ENCODE data around the gene KCND2. TPM values are rescaled to one million over a fixed set of nuclear protein-coding genes. Genes with fewer than 3 reads are reported as not detected.

Gene KCND2
- polyA plus RNA-seq, 3 donors: 1.2 to 2.8 (median 2.6) TPM

DNA sequence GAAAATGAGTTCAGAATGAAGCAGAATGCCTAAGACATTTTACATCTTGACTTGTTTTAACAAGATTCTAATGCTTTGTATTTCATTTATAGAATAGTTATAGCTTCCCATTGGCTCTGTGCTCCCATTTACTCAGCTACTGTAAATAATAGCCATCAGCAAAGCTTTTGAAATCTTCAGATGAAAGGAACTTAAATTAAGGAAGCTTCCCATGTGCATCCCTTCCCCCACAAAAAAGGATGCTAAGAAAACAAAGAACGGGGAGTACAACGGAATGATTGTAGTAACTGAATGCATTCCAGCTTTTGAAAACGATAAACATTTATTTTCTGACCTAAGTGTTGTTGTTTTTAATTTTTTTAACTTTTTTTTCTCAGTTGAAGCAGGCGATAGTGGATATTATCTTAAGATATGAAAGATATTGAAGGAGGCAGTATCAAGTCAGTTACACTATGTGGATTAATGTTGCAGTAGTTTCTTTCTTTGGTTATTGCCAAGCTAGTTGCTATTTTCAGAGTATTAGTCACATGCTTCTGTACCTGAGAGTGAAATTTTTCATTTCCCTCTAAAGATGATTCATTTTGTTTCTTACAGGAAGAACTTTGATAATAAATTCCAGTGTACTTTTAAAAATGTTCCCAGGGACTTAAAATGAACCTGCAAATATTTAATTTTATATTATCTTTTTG is 129.2 kb downstream of the KCND2 start:
- no peak for DNase-seq (ENCODE audit: extremely low read depth in 1 of 11, low read depth in 9 of 11, low spot score in 4 of 11)

DNA sequence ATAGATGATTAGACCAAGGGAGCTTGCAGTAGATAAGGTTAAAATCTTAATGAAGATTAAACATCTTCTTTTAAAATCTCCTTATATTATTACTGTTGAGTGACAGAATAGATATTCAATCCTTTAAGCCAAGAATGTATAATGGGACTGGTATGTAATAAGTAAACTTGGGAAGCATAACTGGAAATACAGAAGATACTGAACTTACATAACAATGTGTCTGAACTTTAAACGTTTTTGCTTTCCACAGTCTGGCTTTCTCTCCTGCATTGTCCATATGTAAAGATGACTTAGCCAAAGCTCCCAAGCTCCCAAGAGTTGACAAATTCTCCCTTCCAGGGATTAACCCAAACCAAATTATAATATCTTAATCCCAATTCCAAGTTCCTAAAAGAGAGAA is 129.8 kb downstream of the KCND2 start:
- DNase-seq (ENCODE audit: extremely low read depth in 1 of 11, low read depth in 9 of 11, low spot score in 4 of 11): no peak

GRCh38 chr7:120404042-120404441 is 131.1 kb downstream of the KCND2 start:
- DNase-seq (ENCODE audit: extremely low read depth in 1 of 11, low read depth in 9 of 11, low spot score in 4 of 11): no peak

- no peak for DNase-seq (ENCODE audit: extremely low read depth in 1 of 11, low read depth in 9 of 11, low spot score in 4 of 11)
These were observed 132.7 kb downstream of the KCND2 start for GRCh38 chr7:120405652-120406051.

GRCh38 chr7:120407010-120407409 is 134.0 kb downstream of the KCND2 start:
- DNase-seq (ENCODE audit: extremely low read depth in 1 of 11, low read depth in 9 of 11, low spot score in 4 of 11): no peak

DNA sequence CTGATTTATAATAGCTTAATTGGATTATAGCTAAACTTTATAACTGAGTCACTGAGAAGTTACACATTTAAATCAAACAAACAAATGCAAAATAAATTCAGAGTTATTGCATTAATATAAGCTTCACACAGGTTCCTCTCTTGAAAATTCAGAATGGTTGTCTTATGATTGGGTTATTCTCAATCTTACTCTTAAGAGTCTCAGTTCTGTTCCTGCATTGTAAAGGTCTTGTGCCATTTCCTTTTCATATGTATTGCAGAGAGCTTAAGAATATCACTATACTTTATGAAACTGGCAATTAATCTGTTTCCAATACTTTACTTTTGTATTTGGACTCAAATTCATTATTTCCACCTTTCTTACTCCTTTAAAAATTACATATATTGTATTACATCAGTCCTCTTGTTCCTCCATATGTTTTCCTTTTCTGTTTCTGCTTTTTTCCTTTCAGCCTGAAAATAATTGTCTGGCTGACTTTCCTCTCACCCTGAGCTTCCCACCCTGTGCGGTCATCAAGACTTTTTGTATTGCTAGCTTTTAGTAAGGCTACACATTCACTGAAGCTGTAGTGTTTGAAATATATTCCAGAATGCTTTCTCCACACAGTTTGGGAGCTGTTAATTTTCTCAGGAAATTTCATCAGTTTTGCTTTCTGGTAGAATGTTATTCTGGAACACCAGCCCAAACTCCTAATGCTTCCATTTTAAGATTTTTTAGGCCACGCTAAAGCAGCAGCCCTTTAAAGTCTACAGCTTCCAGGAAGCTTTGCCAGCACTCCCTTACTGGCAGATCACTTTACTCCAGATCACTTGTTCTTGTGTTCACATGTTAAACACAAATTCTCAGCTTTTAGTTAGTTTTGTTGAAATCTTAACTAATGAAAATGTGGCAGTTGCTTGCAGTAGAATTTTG is 139.4 kb downstream of the KCND2 start:
- no peak for DNase-seq (ENCODE audit: extremely low read depth in 1 of 11, low read depth in 9 of 11, low spot score in 4 of 11)

- no peak for DNase-seq (ENCODE audit: extremely low read depth in 1 of 11, low read depth in 9 of 11, low spot score in 4 of 11)
These were observed 140.2 kb downstream of the KCND2 start for GRCh38 chr7:120413164-120413563.

DNA sequence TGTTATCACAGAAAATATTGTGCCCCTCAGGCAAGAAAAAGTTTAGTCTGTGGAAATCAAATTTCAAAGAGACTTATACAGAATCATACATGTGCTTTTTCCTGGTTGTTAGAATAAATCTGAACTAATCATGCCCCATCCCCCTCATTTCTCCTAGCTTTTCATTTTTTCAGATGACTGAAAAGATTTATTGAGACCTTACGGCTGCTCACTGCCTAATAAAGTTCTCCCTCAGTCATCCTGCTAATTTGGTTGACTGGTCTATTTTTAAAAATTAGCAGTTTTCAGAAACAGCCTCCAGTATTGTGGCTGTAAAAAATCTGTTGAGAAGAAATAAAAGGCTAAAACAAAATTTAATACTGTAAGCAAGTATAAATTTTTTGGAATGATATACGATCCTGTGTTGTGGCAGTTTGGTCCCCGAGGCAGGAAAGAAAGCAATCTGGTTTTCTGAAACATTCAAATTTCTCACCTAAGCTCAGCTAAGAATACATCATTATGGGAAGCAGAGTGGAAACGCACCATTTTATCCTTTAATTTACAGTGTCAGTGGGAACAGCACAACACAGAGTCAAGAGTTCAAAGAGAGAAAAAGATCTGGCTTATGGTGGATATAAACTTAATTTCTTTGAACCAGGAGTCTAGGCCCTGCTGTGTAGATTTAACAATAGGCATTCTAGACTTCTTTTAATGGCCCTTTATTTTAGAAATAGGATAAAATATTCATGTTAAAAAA is 144.4 kb downstream of the KCND2 start:
- DNase-seq (ENCODE audit: extremely low read depth in 1 of 11, low read depth in 9 of 11, low spot score in 4 of 11): peak in 1 of 11 donors; percentile 3

GRCh38 chr7:120421151-120421651 is 148.2 kb downstream of the KCND2 start:
- DNase-seq (ENCODE audit: extremely low read depth in 1 of 11, low read depth in 9 of 11, low spot score in 4 of 11): no peak

GRCh38 chr7:120431016-120431415 is 158.0 kb downstream of the KCND2 start:
- DNase-seq (ENCODE audit: extremely low read depth in 1 of 11, low read depth in 9 of 11, low spot score in 4 of 11): no peak

DNA sequence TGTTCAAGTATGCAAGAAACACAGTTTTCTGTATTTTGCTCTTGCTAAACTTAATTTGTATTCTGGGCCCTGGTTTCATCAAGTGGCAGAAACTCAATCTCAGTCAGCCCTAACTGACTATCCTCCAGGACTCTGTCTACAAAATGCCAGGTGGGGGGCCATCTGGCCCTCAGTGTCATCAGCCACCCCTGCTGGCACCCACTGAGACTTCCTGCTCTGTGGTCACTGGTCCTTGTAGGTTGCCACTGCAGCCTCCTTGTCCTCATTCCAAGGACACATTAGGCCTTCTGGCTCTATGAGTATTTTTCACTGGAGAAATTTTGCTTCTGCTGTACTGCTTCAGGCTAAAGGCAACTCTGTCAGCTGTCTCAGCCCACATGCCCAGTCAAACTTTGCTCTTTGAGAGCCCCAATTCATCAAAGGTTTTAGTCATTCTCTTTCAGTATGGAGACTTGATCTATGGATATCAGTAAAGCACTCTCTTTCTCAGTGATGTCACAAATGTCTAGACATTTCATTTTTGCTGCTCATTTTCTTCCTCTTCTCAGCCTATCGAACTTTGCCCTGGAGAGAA is 163.6 kb downstream of the KCND2 start:
- DNase-seq (ENCODE audit: extremely low read depth in 1 of 11, low read depth in 9 of 11, low spot score in 4 of 11): no peak

- DNase-seq (ENCODE audit: extremely low read depth in 1 of 11, low read depth in 9 of 11, low spot score in 4 of 11): no peak
These were observed 168.9 kb downstream of the KCND2 start for GRCh38 chr7:120441850-120442249.

GRCh38 chr7:120442838-120443237 is 169.9 kb downstream of the KCND2 start:
- no peak for DNase-seq (ENCODE audit: extremely low read depth in 1 of 11, low read depth in 9 of 11, low spot score in 4 of 11)

- no peak for DNase-seq (ENCODE audit: extremely low read depth in 1 of 11, low read depth in 9 of 11, low spot score in 4 of 11)
These were observed 171.7 kb downstream of the KCND2 start for GRCh38 chr7:120444650-120445049.

DNA sequence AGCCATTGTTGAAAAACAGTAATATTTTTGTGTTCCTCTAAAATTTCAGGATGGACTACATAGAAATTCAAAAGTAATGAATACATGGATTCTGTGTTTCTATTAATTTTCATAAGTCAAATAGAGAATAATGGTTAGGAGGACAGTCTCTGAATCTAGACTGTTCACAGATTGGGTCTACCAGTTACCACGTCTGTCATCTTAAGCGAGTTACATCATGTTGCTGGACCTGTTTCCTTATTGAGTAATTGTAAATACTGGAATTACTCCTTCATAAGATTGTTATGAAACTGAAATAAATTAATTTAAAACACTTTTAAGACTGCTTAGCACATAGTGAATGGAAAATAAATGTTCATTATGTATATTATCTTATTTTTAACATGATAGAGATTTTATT is 172.3 kb downstream of the KCND2 start:
- DNase-seq (ENCODE audit: extremely low read depth in 1 of 11, low read depth in 9 of 11, low spot score in 4 of 11): no peak

DNA sequence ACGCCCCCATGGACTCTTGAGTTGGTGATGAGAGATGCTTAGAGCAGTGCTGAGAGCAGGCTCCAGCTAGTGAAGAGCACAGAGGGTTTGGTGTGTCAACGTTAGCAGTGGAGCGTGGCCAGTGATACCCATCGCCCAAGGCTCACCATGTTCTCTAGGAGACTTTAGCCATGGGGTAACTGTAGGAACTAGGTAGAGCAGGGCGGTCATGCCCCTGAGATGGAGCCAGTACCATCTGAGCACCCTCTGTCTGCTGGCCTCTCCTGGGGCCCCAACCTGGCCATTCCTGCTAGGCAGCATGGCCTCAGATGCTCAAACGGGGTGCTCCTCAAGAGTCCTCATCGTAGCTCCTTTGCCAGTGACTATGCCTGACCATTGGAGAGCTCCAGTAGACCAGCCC is 179.7 kb downstream of the KCND2 start:
- no peak for DNase-seq (ENCODE audit: extremely low read depth in 1 of 11, low read depth in 9 of 11, low spot score in 4 of 11)

DNA sequence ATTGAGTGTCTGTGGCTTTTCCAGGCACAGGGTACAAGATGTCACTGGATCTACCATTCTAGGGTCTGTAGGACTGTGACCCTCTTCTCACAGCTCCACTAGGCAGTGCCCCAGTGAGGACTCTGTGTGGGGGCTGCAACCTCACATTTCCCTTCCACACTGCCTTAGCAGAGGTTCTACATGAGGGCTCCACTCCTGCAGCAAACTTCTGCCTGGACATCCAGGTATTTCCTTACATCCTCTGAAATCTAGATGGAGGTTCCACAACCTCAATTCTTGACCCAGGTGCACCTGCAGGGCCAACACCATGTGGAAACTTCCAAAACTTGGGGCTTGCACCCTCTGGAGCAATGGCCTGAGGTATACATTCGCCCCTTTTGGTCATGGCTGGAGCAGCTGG is 183.7 kb downstream of the KCND2 start:
- DNase-seq (ENCODE audit: extremely low read depth in 1 of 11, low read depth in 9 of 11, low spot score in 4 of 11): no peak

DNA sequence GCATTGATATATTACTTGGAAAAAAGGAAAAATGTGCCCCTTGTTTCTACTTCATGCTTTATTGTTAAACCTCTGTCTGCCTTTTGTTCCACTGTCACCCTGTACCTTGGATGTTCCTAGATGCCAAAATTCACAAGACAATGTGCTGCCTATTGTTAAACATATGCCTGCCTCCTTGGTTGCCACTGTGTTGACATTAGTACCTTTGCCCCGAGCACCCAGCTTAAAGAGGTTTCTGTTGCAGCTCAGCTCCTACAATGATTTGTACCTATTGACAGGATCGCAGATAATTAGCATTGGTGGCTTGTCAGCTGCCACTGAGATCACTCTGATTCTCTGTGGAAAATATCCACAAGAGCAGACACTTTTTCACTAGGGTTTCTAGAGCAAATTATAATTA is 188.0 kb downstream of the KCND2 start:
- no peak for DNase-seq (ENCODE audit: extremely low read depth in 1 of 11, low read depth in 9 of 11, low spot score in 4 of 11)

DNA sequence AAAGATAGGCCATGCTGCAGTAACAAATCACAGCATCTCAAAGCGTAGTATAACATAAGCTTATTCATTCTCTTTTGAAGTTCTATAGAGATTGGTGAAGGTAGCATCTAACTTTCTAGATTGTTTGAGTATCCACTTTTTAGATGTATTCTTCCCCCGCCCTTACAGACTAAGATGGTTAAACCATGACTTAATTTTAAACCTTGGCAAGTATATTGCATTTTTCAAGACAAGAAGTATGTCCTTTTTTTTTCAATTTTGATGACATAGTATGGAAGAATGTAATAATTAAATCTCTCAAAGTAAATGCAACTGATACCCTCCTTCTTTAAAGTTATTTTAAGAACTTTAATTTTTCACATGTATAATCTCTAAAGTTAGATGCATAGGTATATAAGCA is 190.0 kb downstream of the KCND2 start:
- DNase-seq (ENCODE audit: extremely low read depth in 1 of 11, low read depth in 9 of 11, low spot score in 4 of 11): no peak

Data from renal cortex interstitium (tissue), 11 donors.